ENCODE data around the gene S100G.

- TF ChIP-seq POLR2A (IDR thresholded peaks at IDR 0.05) (no peak), CTCF (IDR thresholded peaks at IDR 0.05) (no peak)
Observed at GRCh38 chrX:16601885-16602284, 48.1 kb upstream of the S100G start.

Measured in body of pancreas (tissue), 4 donors.